ENCODE measurements around the gene PACRG.

GRCh38 chr6:163260911-163261310, 533.1 kb downstream of the PACRG start:
- no peak for TF ChIP-seq GATA3 (IDR thresholded peaks at IDR 0.05; ENCODE audit: low read depth, low read length)
- no peak for TF ChIP-seq GATA2 (IDR thresholded peaks at IDR 0.05; ENCODE audit: low read depth, low read length)
